K562 (cell line): ENCODE measurements around the gene CLGN. TPM values are rescaled to one million over a fixed set of nuclear protein-coding genes. Genes with fewer than 3 reads are reported as not detected.

ENCODE experiments used
- ATAC-seq: fragments of 200-7000 bp; cut with Tn5 transposase; 3 replicates; pipeline ENCODE4 v1.9.1; 2020; ENCODE audit warnings: moderate library complexity
- BruUV-seq: library from RNA; stranded (reverse); fragments of 400-500 nt; replicated peaks from 2 replicates; lab custom pipeline; 2021; lab: Mats Ljungman, UMichigan
- CTCF ChIA-PET: fragments of 300-600 bp; formaldehyde crosslinking; extraction: SDS; loops from one replicate; lab custom pipeline; 2021; ENCODE audit warnings: low intra/inter-chr PET ratio; lab: Yijun Ruan, JAX
- POLR2A ChIA-PET: fragments of 300-600, 350-650 bp; sonication (Branson Sonifier 250); formaldehyde crosslinking; extraction: SDS; loops from one replicate; lab custom pipeline; 2021; ENCODE audit warnings: antibody characterized with exemption, inconsistent platforms; lab: Yijun Ruan, JAX
- DNase-seq, 4 experiments: peaks; one replicate each; pipeline versions ENCODE4 v3.0.0 to v3.0.0-alpha.2; 2011 to 2018; ENCODE audit warnings: low spot score in 3 of 4, mixed read lengths in 3 of 4; ENCODE audit errors: extremely low read depth in 1 of 4
- FAIRE-seq: peaks from 2 replicates; lab custom pipeline; 2011; peaks lifted over from hg19 to GRCh38; lab: Jason Lieb, UNC
- H2AFZ ChIP-seq: 2 replicates; pipeline ENCODE4 v1.6.0; 2011; ENCODE audit warnings: low read depth, low read length, control low read depth, inconsistent platforms
- H3K27ac ChIP-seq: fragments of 200-600 bp; 3 replicates; pipeline ENCODE4 v1.8.0; 2011; ENCODE audit warnings: low read depth, mild to moderate bottlenecking, control low read depth, inconsistent platforms, low read length, moderate library complexity, mixed read lengths; ENCODE audit errors: extremely low read depth
- H3K27me3 ChIP-seq, 2 experiments: fragments of 300-600 bp in 1 of 2; 2 replicates in 1 of 2; 3 replicates in 1 of 2; pipeline versions ENCODE4 v1.6.0 to v1.8.0; 2011; ENCODE audit warnings: inconsistent platforms in 2 of 2, low read length in 2 of 2, mild to moderate bottlenecking in 1 of 2, mixed read lengths in 1 of 2, moderate library complexity in 1 of 2; ENCODE audit not compliant: control insufficient read depth in 2 of 2, insufficient read depth in 2 of 2
- H3K36me3 ChIP-seq: fragments of 300-600 bp; 3 replicates; pipeline ENCODE4 v1.8.0; 2011; ENCODE audit warnings: mild to moderate bottlenecking, low read length, inconsistent platforms; ENCODE audit not compliant: control insufficient read depth, insufficient read depth
- H3K4me1 ChIP-seq, 2 experiments: fragments of 200-600 bp in 1 of 2; replicated peaks in 1 of 2; 2 replicates in 1 of 2; 3 replicates in 1 of 2; pipeline versions ENCODE4 v1.5.1 to v1.8.0; 2011; ENCODE audit warnings: inconsistent platforms in 2 of 2, low read length in 2 of 2, mild to moderate bottlenecking in 1 of 2, mixed read lengths in 1 of 2, moderate library complexity in 1 of 2; ENCODE audit not compliant: control insufficient read depth in 2 of 2, insufficient read depth in 2 of 2
- H3K4me2 ChIP-seq: 2 replicates; pipeline ENCODE4 v1.6.1; 2011; ENCODE audit warnings: low read length, control low read depth, inconsistent platforms, mixed read lengths; ENCODE audit not compliant: insufficient read depth
- H3K4me3 ChIP-seq: fragments of 200-600 bp; sonication (generic), shearing (Covaris generic); 2 replicates; pipeline ENCODE4 v1.5.1; 2016; ENCODE audit warnings: control low read depth, inconsistent platforms
- H3K79me2 ChIP-seq: fragments of 200-600 bp; 3 replicates; pipeline ENCODE4 v1.8.0; 2011; ENCODE audit warnings: low read length, inconsistent platforms; ENCODE audit not compliant: control insufficient read depth, insufficient read depth
- H3K9ac ChIP-seq, 2 experiments: 2 replicates each; pipeline versions ENCODE4 v1.6.0 to v1.6.1; 2011; ENCODE audit warnings: low read depth in 2 of 2, low read length in 2 of 2, control low read depth in 1 of 2, inconsistent platforms in 1 of 2, mild to moderate bottlenecking in 1 of 2, mixed read lengths in 1 of 2; ENCODE audit not compliant: insufficient read depth in 1 of 2
- H3K9me1 ChIP-seq: one replicate; pipeline ENCODE4 v1.6.0; 2011; ENCODE audit warnings: inconsistent platforms, mild to moderate bottlenecking, low read length, moderate library complexity; ENCODE audit not compliant: control insufficient read depth, insufficient read depth
- H3K9me3 ChIP-seq: replicated peaks from 2 replicates; pipeline ENCODE4 v1.5.1; 2011; ENCODE audit warnings: low read depth, low read length, inconsistent platforms; ENCODE audit not compliant: control insufficient read depth, insufficient read depth
- H4K20me1 ChIP-seq: replicated peaks from 2 replicates; pipeline ENCODE4 v1.6.1; 2011; ENCODE audit warnings: low read length, inconsistent platforms, mixed read lengths; ENCODE audit not compliant: control insufficient read depth, insufficient read depth
- CBFA2T3 ChIP-seq: fragments of 450-650 bp; IDR thresholded peaks from 2 replicates; pipeline ENCODE4 v1.6.1; 2017
- CBX8 ChIP-seq: fragments of 200-600 bp; sonication (generic); IDR thresholded peaks from 2 replicates; pipeline ENCODE4 v1.6.1; 2012; ENCODE audit warnings: borderline replicate concordance, mixed run types, low read depth, mild to moderate bottlenecking, moderate library complexity, mixed read lengths, low read length, control low read depth, inconsistent platforms; ENCODE audit not compliant: poor library complexity, severe bottlenecking; ENCODE audit errors: extremely low read depth
- CHD1 ChIP-seq: fragments of 200-600 bp; sonication (generic); IDR thresholded peaks from one replicate; pipeline ENCODE4 v1.6.1; 2012; ENCODE audit warnings: mild to moderate bottlenecking, moderate library complexity, low read length, inconsistent platforms
- CHD2 ChIP-seq: IDR thresholded peaks from 2 replicates; pipeline ENCODE4 v1.6.1; 2011; ENCODE audit warnings: low read depth, low read length
- E2F3 ChIP-seq: fragments of 250-450 bp; sonication (Bioruptor Pico); IDR thresholded peaks from 2 replicates; pipeline ENCODE4 v1.4.0; 2020; ENCODE audit warnings: mild to moderate bottlenecking
- ERF ChIP-seq: fragments of 450-650 bp; formaldehyde crosslinking; IDR thresholded peaks from 2 replicates; pipeline ENCODE4 v1.4.0; 2020; ENCODE audit warnings: mild to moderate bottlenecking, mixed read lengths
- HDAC2 ChIP-seq: fragments of 450-650 bp; IDR thresholded peaks from 2 replicates; pipeline ENCODE4 v1.6.1; 2016; ENCODE audit warnings: mild to moderate bottlenecking
- KAT7 ChIP-seq: sonication (generic); formaldehyde crosslinking; IDR thresholded peaks from 2 replicates; pipeline ENCODE4 v1.8.0; 2022; ENCODE audit warnings: missing genetic modification reagents, mild to moderate bottlenecking, borderline replicate concordance
- KLF6 ChIP-seq: fragments of 250-450 bp; sonication (Bioruptor Pico); IDR thresholded peaks from 2 replicates; pipeline ENCODE4 v1.4.0; 2020; ENCODE audit warnings: mild to moderate bottlenecking, moderate library complexity, borderline replicate concordance
- MAZ ChIP-seq, 2 experiments: fragments of 450-650 bp in 1 of 2; sonication (generic) in 1 of 2; formaldehyde crosslinking; IDR thresholded peaks in 1 of 2; conservative IDR thresholded peaks in 1 of 2; 2 replicates each; pipeline versions ENCODE4 v1.4.0 to v1.5.0; 2020; ENCODE audit warnings: mild to moderate bottlenecking in 1 of 2, missing genetic modification reagents in 1 of 2
- PML ChIP-seq: IDR thresholded peaks from 2 replicates; pipeline ENCODE4 v1.6.1; 2012; ENCODE audit warnings: low read length, inconsistent platforms
- RBM15 ChIP-seq: fragments of 200-400 bp; formaldehyde crosslinking; IDR thresholded peaks from 2 replicates; pipeline ENCODE4 v1.6.1; 2018; ENCODE audit warnings: mild to moderate bottlenecking, low read length, moderate library complexity; ENCODE audit not compliant: insufficient read depth
- RBM25 ChIP-seq: fragments of 200-400 bp; formaldehyde crosslinking; IDR thresholded peaks from 2 replicates; pipeline ENCODE4 v1.6.1; 2018; ENCODE audit warnings: low read length, low read depth, moderate library complexity; ENCODE audit not compliant: severe bottlenecking
- ZFP36 ChIP-seq: fragments of 150-350 bp; IDR thresholded peaks from 2 replicates; pipeline ENCODE4 v1.6.1; 2018; ENCODE audit warnings: low read length, low read depth; ENCODE audit not compliant: partially characterized antibody
- ZNF121 ChIP-seq: sonication (generic); formaldehyde crosslinking; conservative IDR thresholded peaks from 2 replicates; pipeline ENCODE4 v1.8.0; 2022; ENCODE audit warnings: missing genetic modification reagents
- ZNF124 ChIP-seq: sonication (generic); formaldehyde crosslinking; IDR thresholded peaks from 2 replicates; pipeline ENCODE4 v1.8.1; 2022; ENCODE audit warnings: missing genetic modification reagents
- ZNF263 ChIP-seq: sonication (generic); formaldehyde crosslinking; IDR thresholded peaks from 2 replicates; pipeline ENCODE4 v1.8.0; 2022; ENCODE audit warnings: mild to moderate bottlenecking, missing genetic modification reagents, borderline replicate concordance
- ZNF707 ChIP-seq: fragments of 250-450 bp; sonication (Bioruptor Pico); conservative IDR thresholded peaks from 2 replicates; pipeline ENCODE4 v1.8.0; 2022; ENCODE audit warnings: inconsistent platforms, mild to moderate bottlenecking, moderate library complexity
- ZNF766 ChIP-seq: fragments of 200-800 bp; sonication (Bioruptor generic); conservative IDR thresholded peaks from 2 replicates; pipeline ENCODE4 v1.6.1; 2016; ENCODE audit warnings: missing genetic modification characterization, missing compliant biosample characterization
- ZSCAN32 ChIP-seq: fragments of 450-650 bp; formaldehyde crosslinking; IDR thresholded peaks from 2 replicates; pipeline ENCODE4 v1.4.0; 2020; ENCODE audit warnings: mild to moderate bottlenecking, moderate library complexity
- in situ Hi-C: fragments of 300-500 bp; cut with MboI; formaldehyde crosslinking; loops from 4 replicates; pipeline ENCODE4 v1.15.0; 2018; ENCODE audit warnings: inconsistent platforms, mixed read lengths
- intact Hi-C: fragments of 100-400 bp; cut with micrococcal nuclease; formaldehyde crosslinking; loops from 2 replicates; pipeline ENCODE4 v1.14.2; 2022
- polyA plus RNA-seq, 8 experiments: library from polyadenylated mRNA; depleted of rRNA in 4 of 8; stranded (reverse) in 5 of 8; unstranded in 3 of 8; fragments of >200 nt; fragmentation: Nextera tagmentation in 2 of 8; fragmentation: Illumina TruSeq in 1 of 8; extraction: Ambion mirVana in 2 of 8; extraction: Trizol in 1 of 8; gene quantifications; 2 replicates each; pipeline versions ENCODE4 v1.2.1 to v1.2.3, GENCODE V29; 2011 to 2014; ENCODE audit warnings: inconsistent platforms in 1 of 8, missing spikeins in 1 of 8
- total RNA-seq, 7 experiments: library from RNA; depleted of rRNA in 6 of 7; stranded (reverse); fragments of >200 nt in 6 of 7; fragmentation: Illumina TruSeq in 2 of 7; extraction: Trizol in 2 of 7; gene quantifications; 2 replicates each; pipeline versions ENCODE4 v1.2.1 to v1.2.3, GENCODE V29; 2011 to 2021; ENCODE audit warnings: low replicate concordance in 1 of 7
- TF ChIP-seq, protein P1 (sequence below), 3 experiments: fragments of 200-800 bp in 1 of 3; fragments of 250-450 bp in 1 of 3; fragments of 450-650 bp in 1 of 3; sonication (Bioruptor Pico) in 1 of 3; sonication (Bioruptor generic) in 1 of 3; formaldehyde crosslinking in 1 of 3; IDR thresholded peaks; 2 replicates each; pipeline versions ENCODE4 v1.6.1 to v1.8.0; 2016 to 2022; ENCODE audit warnings: mild to moderate bottlenecking in 2 of 3, missing genetic modification characterization in 2 of 3, missing compliant biosample characterization in 1 of 3, moderate library complexity in 1 of 3

The CLGN gene
- total and polyA plus RNA-seq, 9 of the 15 experiments (the other 6 are each of a cell fraction or from before 2014, with no cell fraction given) = 0.22 to 3.6 (median 2.7) TPM

DNA sequence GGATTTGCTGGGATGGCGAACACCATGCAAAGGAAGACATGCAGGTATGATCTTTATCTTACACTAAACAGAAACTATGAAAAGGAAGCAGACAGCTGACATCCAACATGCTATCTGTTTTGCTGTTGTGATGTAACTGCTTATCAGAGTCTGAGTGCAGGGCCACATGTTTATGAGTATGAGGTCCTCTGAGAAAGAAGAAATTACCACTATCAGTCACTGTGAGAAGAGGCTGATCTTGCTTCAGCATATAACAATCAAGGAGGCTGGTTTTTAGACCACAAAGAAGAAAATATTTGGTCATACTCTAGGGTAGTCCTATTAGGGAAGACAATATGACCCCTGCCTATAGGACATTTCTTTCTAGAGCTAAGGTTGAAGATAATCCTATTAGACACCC is 18.5 kb downstream of the CLGN start (continued):
- TF ChIP-seq CBFA2T3 = peak; percentile 24; the same call in 1 of the 2 replicates
- TF ChIP-seq CBX8 = no peak
- no peak for TF ChIP-seq ERF

- Histone ChIP-seq H3K27ac (no peak overlapping the region), H3K27me3 (no peaks in the 10 kb centered on the region), H3K79me2 (no peaks in the 10 kb centered on the region), H3K9me3 (no peaks in the 10 kb centered on the region), H3K9ac (no peak overlapping the region), H4K20me1 (no peaks in the 10 kb centered on the region), H3K4me3 (no peak overlapping the region), H3K36me3 (no peaks in the 10 kb centered on the region), H3K4me2 (no peak overlapping the region), H3K4me1 (no peaks in the 10 kb centered on the region; a peak in 1 of 5 replicates), H3K9me1 (no peaks in the 10 kb centered on the region), H2AFZ (no peak overlapping the region)
- TF ChIP-seq ZNF121 (CRISPR knock-in tag) = no peak
- TF ChIP-seq ZNF766 (CRISPR knock-in tag) = no peak
- no peak for TF ChIP-seq CHD2
- TF ChIP-seq, protein P1, sequence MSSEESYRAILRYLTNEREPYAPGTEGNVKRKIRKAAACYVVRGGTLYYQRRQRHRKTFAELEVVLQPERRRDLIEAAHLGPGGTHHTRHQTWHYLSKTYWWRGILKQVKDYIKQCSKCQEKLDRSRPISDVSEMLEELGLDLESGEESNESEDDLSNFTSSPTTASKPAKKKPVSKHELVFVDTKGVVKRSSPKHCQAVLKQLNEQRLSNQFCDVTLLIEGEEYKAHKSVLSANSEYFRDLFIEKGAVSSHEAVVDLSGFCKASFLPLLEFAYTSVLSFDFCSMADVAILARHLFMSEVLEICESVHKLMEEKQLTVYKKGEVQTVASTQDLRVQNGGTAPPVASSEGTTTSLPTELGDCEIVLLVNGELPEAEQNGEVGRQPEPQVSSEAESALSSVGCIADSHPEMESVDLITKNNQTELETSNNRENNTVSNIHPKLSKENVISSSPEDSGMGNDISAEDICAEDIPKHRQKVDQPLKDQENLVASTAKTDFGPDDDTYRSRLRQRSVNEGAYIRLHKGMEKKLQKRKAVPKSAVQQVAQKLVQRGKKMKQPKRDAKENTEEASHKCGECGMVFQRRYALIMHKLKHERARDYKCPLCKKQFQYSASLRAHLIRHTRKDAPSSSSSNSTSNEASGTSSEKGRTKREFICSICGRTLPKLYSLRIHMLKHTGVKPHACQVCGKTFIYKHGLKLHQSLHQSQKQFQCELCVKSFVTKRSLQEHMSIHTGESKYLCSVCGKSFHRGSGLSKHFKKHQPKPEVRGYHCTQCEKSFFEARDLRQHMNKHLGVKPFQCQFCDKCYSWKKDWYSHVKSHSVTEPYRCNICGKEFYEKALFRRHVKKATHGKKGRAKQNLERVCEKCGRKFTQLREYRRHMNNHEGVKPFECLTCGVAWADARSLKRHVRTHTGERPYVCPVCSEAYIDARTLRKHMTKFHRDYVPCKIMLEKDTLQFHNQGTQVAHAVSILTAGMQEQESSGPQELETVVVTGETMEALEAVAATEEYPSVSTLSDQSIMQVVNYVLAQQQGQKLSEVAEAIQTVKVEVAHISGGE (CRISPR knock-in tag; IDR thresholded peaks at IDR 0.05) = no peak
- no peak for TF ChIP-seq HDAC2
- TF ChIP-seq KLF6 = no peak
- TF ChIP-seq ZSCAN32 (CRISPR knock-in tag) = no peak
- no peak for TF ChIP-seq E2F3 (CRISPR knock-in tag)
- TF ChIP-seq MAZ (CRISPR knock-in tag; conservative IDR thresholded peaks at IDR 0.05 in 1 of 2, IDR thresholded peaks at IDR 0.05 in 1 of 2) = no peak
- no peak for TF ChIP-seq CHD1
- TF ChIP-seq RBM25 = no peak
- no peak for TF ChIP-seq KAT7 (CRISPR knock-in tag)
- TF ChIP-seq ZNF124 (CRISPR knock-in tag) = no peak
- no peak for TF ChIP-seq RBM15
- no peak for TF ChIP-seq ZNF707 (CRISPR knock-in tag)
- TF ChIP-seq ZNF263 = no peak
- TF ChIP-seq PML = no peak
- TF ChIP-seq ZFP36 = no peak
- intact Hi-C loops = no loop called here
- in situ Hi-C loops = no loop called here
- no peak for DNase-seq
- no peak for FAIRE-seq
- BruUV-seq = no TSS peak
- ChIA-PET CTCF (no interaction called here), POLR2A (no interaction called here)
- no peak for ATAC-seq
Measured at GRCh38 chr4:140406292-140406691, 21.2 kb downstream of the CLGN start.
